ENCODE data around the gene LRP5. TPM values are rescaled to one million over a fixed set of nuclear protein-coding genes. Genes with fewer than 3 reads are reported as not detected.

Gene LRP5
- total and polyA plus RNA-seq, 9 of the 15 experiments (the other 6 are each of a cell fraction or from before 2014, with no cell fraction given) = 0.48 to 44.2 (median 13.5) TPM

DNA sequence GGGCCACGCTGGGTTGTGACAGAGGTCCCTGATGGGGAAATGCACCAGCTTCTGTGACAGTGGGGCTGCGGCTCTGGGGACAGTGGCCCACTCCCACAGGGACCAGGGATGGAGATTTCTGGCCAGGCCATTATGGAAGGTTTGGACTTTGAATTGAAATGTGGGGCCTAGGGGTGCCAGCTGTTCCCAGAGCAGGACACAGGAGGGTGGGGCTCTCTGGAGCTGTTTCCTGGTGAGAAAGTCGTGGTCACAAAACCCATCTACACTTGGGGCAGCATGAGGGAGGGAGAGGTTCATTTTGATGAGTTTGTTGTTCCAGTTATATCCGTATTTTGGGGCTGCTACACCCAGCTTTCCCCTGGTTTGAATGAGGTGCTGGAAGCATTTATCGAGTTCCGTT is 52.2 kb downstream of the LRP5 start:
- Histone ChIP-seq H3K4me3 (no peak overlapping the region), H3K79me2 (ENCODE audit: control insufficient read depth, insufficient read depth, low read length) (no peaks in the 10 kb centered on the region), H4K20me1 (replicated peaks; ENCODE audit: control insufficient read depth, insufficient read depth, low read length) (no peaks in the 10 kb centered on the region), H3K9me1 (ENCODE audit: control insufficient read depth, insufficient read depth, low read length) (no peaks in the 10 kb centered on the region), H3K9ac (ENCODE audit: insufficient read depth in 1 of 2, low read depth in 2 of 2, low read length in 2 of 2) (no peak overlapping the region), H3K4me1 (replicated peaks in 1 of 2; ENCODE audit: control insufficient read depth in 2 of 2, insufficient read depth in 2 of 2, low read length in 2 of 2) (peaks cover 0 to 3% of the 10 kb centered on the region in 2 experiments; a peak in 1 of 5 replicates), H3K27me3 (ENCODE audit: control insufficient read depth in 2 of 2, insufficient read depth in 2 of 2, low read length in 2 of 2) (no peaks in the 10 kb centered on the region), H2AFZ (ENCODE audit: low read depth, low read length) (no peak overlapping the region), H3K4me2 (ENCODE audit: insufficient read depth, low read length) (no peak overlapping the region), H3K9me3 (replicated peaks; ENCODE audit: control insufficient read depth, insufficient read depth, low read depth, low read length) (no peaks in the 10 kb centered on the region), H3K27ac (ENCODE audit: extremely low read depth, low read depth, low read length) (no peak overlapping the region), H3K36me3 (ENCODE audit: control insufficient read depth, insufficient read depth, low read length) (peaks cover 31% of the 10 kb centered on the region; the same call in 2 of the 3 replicates)
- in situ Hi-C loops (cut with MboI) (no loop called here), intact Hi-C loops (cut with micrococcal nuclease) (no loop called here)
- FAIRE-seq (no peak), ATAC-seq (no peak), DNase-seq (ENCODE audit: extremely low read depth in 1 of 4, low spot score in 3 of 4) (no peak)
- TF ChIP-seq PRPF4 (IDR thresholded peaks at IDR 0.05; ENCODE audit: insufficient read depth, low read depth, low read length, poor library complexity, severe bottlenecking) (no peak), ARID1B (IDR thresholded peaks at IDR 0.05) (no peak), KDM4B (IDR thresholded peaks at IDR 0.05; ENCODE audit: borderline replicate concordance in 2 of 2, low read depth in 1 of 2) (no peak), NR2F6 (CRISPR knock-in tag; IDR thresholded peaks at IDR 0.05) (no peak), CREB3 (tag; conservative IDR thresholded peaks at IDR 0.05; ENCODE audit: low read depth) (no peak), NEUROD1 (IDR thresholded peaks at IDR 0.05; ENCODE audit: borderline replicate concordance, low read depth, low read length, partially characterized antibody) (no peak), CTBP1 (IDR thresholded peaks at IDR 0.05; ENCODE audit: borderline replicate concordance) (no peak), ADNP (tag; IDR thresholded peaks at IDR 0.05) (no peak), HDAC2 (IDR thresholded peaks at IDR 0.05) (no peak), TRIM25 (IDR thresholded peaks at IDR 0.05; ENCODE audit: borderline replicate concordance) (no peak), RHOXF2B (CRISPR knock-in tag; conservative IDR thresholded peaks at IDR 0.05) (no peak)
- ChIA-PET POLR2A (interaction anchor here (0.6 to 1.1 kb wide), 2 partner anchors 10 to 50 kb away, joined by 3 to 6 read pairs; no protein-coding TSS in a partner anchor), CTCF (ENCODE audit: low intra/inter-chr PET ratio) (no interaction called here)
- BruUV-seq (replicated peaks) = no TSS peak
- WGBS (ENCODE audit: insufficient coverage, low coverage, missing lambda C conversion rate) = 81% methylated on average over 6 of the region's 6 CpGs

Data from K562 (cell line).